Measurements from ENCODE around the gene EPG5. TPM values are rescaled to one million over a fixed set of nuclear protein-coding genes. Genes with fewer than 3 reads are reported as not detected.

EPG5 gene
- total and polyA plus RNA-seq, 10 of the 15 experiments (the other 5 are each of a cell fraction or from before 2014, with no cell fraction given), result 1.9 to 27.7 (median 9.0) TPM

- TF ChIP-seq ZNF687 (IDR thresholded peaks at IDR 0.05), result no peak
- no peak for TF ChIP-seq HDGF (IDR thresholded peaks at IDR 0.05)
- TF ChIP-seq BHLHE40 (IDR thresholded peaks at IDR 0.05; ENCODE audit: borderline replicate concordance in 1 of 2, low read depth in 2 of 2, low read length in 1 of 2), result no peak
- no peak for TF ChIP-seq WRNIP1 (IDR thresholded peaks at IDR 0.05; ENCODE audit: borderline replicate concordance, low read depth, low read length)
These were observed 76.5 kb downstream of the EPG5 start (continued) for GRCh38 chr18:45890606-45891005.

- BruUV-seq (replicated peaks), result no TSS peak
- H4K20me1 ChIP-seq (ENCODE audit: control insufficient read depth, insufficient read depth), result no peaks in the 10 kb centered on the region
- ATAC-seq, result no peak
- FAIRE-seq, result no peak
- no peak overlapping the region for H3K27ac ChIP-seq (ENCODE audit: control insufficient read depth, insufficient read depth)
- SMC1A ChIA-PET (ENCODE audit: uncharacterized antibody, unreplicated experiment), result interaction anchor here (1.7 kb wide), 1 partner anchor 8 kb away, joined by 3 read pairs; no protein-coding TSS in a partner anchor
- CTCF ChIA-PET, result no interaction called here
- POLR2A ChIA-PET, result no interaction called here
- H3K9ac ChIP-seq (ENCODE audit: control insufficient read depth, insufficient read depth, low read length), result no peak overlapping the region
- RAD21 ChIA-PET (ENCODE audit: unreplicated experiment), result no interaction called here
- over 99% methylated on average over 3 of the region's 3 CpGs for WGBS (ENCODE audit: insufficient coverage, insufficient replicate concordance, low lambda C conversion rate, missing lambda C conversion rate)
- no peak overlapping the region for H2AFZ ChIP-seq (ENCODE audit: control insufficient read depth, low read depth, low read length)
- H3K36me3 ChIP-seq (ENCODE audit: control insufficient read depth in 2 of 2, insufficient read depth in 2 of 2, low read length in 1 of 2), result peaks cover 2 to 3% of the 10 kb centered on the region in 2 experiments; a peak in 3 of 4 replicates
- H3K9me3 ChIP-seq (replicated peaks; ENCODE audit: control insufficient read depth, insufficient read depth, low read length), result no peaks in the 10 kb centered on the region
- H3K4me1 ChIP-seq (ENCODE audit: control insufficient read depth, insufficient read depth, low read length), result no peaks in the 10 kb centered on the region
- DNase-seq (ENCODE audit: low read depth, low spot score), result no peak
- no peak overlapping the region for H3K4me3 ChIP-seq
- H3K4me2 ChIP-seq (ENCODE audit: control insufficient read depth, insufficient read depth), result no peak overlapping the region
- intact Hi-C loops (cut with micrococcal nuclease; ENCODE audit: unreplicated experiment) (no loop called here), in situ Hi-C loops (cut with MboI) (no loop called here)
- H3K27me3 ChIP-seq (replicated peaks in 1 of 2; ENCODE audit: control insufficient read depth in 2 of 2, insufficient read depth in 2 of 2, low read length in 1 of 2), result no peaks in the 10 kb centered on the region
- H3K79me2 ChIP-seq (ENCODE audit: control insufficient read depth, insufficient read depth, low read length), result no peaks in the 10 kb centered on the region
- no peak for TF ChIP-seq TAF1 (IDR thresholded peaks at IDR 0.05; ENCODE audit: borderline replicate concordance, low read depth, low read length)
- no peak for TF ChIP-seq EP300 (IDR thresholded peaks at IDR 0.05; ENCODE audit: borderline replicate concordance in 1 of 2, control insufficient read depth in 1 of 2, low read depth in 2 of 2, low read length in 2 of 2)
- no peak for TF ChIP-seq KLF5 (IDR thresholded peaks at IDR 0.05; ENCODE audit: partially characterized antibody)
- TF ChIP-seq NRF1 (conservative IDR thresholded peaks at IDR 0.05; ENCODE audit: low read depth, low read length), result no peak
- no peak for TF ChIP-seq PRDM15 (CRISPR knock-in tag; IDR thresholded peaks at IDR 0.05)
- TF ChIP-seq CREM (IDR thresholded peaks at IDR 0.05; ENCODE audit: low read depth), result no peak
- TF ChIP-seq ZNF217 (IDR thresholded peaks at IDR 0.05), result no peak
These were observed 77.6 kb downstream of the EPG5 start for GRCh38 chr18:45889419-45890064.
